ENCODE measurements around the gene CCDC124.
"Not testable (repeated sequence)": the region's sequence is repeated elsewhere in the genome, so short reads cannot be mapped to it uniquely, and the experiment has no call there.

Gene CCDC124

DNA sequence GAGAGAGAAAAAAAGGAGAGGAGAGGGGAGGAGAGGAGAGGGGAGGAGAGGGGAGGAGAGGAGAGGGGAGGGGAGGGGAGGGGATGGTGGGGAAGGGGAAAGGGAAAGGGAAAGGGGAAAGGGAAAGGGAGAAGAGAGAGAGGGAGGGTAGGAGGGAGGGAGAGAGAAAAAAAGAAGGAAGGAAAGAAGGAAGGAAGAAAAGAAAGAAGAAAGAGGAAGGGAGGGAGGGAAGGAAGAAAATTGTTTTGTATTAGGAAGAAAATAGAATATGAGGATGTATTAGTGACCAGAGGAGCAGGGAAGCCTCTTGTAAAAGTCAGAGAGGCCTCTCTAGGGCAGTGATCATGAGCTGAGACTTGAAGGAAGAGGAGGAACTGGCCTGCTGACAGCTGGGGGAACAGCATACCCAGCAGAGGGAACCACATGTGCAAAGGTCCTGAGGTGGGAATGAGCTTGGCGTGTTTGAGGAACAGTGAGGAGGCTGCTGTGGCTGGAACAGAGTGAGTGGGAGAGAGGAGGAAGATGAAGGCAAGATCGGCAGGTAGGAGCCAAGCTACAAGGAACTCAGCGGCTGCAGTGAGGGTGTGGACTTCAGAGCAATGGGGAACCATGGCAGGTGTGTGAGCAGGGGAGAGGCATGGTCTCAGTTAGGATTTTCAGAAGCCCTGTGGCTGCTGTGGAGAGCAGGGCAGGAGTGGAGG lies 24.5 kb downstream of the CCDC124 start:
- no peak for DNase-seq

DNA sequence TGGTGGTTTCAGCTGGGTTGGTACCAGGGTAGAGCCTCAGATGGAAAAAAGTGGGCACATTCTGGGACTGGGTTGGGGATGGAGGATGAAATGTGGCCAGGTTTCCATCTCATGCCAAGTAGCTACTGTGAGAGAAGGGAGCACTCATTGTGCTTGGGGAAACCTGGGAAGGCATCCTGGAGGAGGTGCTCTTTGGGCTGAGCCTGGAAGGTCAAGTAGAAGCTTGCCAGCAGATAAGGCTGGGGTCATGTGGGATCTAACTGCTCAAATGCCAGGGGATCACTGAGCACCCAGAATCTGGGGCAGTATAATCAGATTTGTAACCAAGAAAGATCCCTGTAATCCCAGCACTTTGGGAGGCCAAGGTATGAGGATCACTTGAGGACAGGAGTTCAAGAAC lies 25.1 kb downstream of the CCDC124 start:
- no peak for DNase-seq

DNA sequence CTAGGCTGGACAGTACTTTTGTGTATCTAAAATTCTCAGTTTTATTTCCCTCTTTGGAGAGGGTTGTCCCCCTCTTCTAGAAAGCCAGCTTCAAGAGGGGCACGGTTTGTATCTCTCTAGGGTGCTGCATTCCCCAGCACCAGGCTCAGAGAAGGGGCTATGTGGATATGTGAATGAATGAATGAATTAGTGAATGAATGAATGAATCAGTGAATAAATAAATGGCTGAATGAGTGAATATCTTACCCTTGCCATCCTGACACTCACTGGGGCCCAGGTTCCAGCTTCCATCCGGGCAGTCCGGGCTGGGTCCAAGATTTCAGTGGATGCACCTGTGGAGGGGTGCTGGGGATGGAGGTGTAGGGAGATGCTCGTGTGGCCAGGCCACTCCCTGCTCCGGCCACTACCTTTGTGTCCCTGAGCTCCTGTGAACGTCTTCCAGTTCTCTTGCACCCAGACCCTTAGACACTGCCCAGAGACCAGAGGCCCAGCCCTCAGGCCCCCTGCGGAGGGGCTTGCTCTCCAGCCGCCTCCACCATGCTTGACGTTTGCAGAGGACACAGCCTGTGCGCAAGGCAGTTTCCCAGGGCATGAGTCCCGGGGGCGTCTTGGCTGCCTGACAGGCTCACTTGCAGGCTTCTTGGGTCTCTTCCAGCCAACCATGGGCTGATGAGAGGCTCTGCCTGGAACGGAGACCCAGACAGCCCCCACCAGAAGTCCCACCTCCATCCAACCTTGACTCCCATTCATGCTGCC lies 31.3 kb downstream of the CCDC124 start:
- DNase-seq, result no peak

DNA sequence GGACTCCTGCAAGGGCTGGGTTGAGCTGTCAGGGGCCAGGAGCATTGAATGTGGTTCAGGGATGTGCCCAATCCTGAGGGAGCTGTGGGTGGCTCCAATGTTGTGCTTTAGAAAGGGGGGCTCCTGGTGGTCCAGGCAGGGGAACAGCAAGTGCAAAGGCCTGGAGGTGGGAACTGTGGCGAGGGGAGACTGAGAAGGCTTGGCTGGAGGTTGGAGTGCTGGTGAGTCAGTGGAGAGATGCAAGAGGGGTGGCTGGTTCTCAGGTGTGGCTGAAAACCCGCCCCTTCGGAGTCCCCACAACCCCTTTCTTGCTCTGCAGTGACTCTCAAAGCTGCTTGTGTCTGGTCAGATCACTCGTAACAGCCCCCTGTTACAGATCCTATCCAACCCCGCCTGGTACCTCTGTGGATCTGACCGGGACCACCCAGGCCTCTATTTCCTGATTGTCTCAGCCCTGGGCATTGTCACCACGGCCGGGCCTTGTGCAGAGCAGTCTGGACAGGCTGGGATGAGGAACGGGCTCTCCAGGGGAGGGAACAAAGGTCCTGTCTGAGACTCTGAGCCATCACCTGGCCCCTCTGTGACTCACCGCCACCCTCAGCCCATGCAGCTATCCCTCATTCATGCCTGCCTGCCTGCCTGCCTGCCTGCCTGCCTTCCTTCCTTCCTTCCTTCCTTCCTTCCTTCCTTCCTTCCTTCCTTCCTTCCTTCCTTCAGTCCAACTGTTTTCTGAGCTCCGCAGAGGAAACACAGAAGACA lies 32.7 kb downstream of the CCDC124 start:
- DNase-seq, result no peak

DNA sequence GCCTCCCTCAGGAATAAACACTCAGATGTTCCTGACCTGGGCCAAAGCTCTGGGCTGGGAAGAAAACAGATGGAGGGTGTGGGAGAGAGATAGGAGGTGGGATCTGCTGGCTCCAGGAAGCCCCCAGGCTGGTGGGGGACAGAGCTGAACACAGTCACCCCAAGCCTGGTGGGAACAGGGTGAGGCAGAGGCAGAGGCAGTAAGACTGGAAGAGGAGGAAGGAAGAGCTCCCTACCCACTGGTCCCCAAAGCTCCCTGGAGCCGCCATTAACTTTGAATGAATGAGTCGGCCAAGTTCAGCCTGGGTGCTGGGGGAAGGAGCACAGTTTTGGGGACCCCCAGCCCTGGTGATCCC lies 33.3 kb downstream of the CCDC124 start:
- no peak for DNase-seq

DNA sequence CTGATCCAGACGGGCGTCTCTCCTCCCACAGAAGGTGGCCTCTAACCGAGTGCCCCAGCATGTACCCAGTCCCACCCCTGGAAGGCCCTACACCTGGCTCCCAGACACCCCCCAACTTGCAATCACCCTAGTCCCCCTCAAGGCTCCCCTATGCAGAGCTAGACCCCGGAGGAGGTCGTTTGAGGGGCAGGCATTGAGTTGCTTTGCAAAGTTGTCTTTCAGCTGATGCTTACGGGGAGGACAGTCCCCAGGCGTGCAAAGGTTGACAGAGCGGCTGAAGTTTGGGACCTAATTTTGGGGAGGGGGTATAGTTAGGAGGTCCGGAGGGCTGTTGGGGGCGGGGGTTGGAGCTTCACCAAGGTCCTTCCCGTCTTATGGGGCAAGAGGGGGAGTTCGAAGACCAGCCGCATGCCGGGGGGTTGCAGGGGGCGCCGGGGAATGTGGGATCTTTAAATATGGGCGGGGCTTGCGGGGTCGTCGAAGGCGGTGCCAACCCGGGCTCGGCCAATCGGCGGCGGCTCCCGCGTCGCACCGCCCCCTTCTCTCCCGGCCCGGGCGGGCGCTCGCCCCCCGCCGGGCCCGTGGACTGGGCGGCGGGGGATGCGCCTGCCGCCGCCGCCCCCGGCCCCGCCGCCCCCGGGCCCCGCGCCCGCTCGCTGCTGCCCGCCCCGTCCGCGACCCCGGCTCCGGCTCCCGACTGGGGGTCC lies 33.9 kb downstream of the CCDC124 start, which contains the start of gene KCNN1:
TSS of gene KCNN1 (plus strand) at position 558 of the 707 bp plus-strand sequence. CDS start 6,782 bp downstream, outside the sequence.
- no peak for DNase-seq

DNA sequence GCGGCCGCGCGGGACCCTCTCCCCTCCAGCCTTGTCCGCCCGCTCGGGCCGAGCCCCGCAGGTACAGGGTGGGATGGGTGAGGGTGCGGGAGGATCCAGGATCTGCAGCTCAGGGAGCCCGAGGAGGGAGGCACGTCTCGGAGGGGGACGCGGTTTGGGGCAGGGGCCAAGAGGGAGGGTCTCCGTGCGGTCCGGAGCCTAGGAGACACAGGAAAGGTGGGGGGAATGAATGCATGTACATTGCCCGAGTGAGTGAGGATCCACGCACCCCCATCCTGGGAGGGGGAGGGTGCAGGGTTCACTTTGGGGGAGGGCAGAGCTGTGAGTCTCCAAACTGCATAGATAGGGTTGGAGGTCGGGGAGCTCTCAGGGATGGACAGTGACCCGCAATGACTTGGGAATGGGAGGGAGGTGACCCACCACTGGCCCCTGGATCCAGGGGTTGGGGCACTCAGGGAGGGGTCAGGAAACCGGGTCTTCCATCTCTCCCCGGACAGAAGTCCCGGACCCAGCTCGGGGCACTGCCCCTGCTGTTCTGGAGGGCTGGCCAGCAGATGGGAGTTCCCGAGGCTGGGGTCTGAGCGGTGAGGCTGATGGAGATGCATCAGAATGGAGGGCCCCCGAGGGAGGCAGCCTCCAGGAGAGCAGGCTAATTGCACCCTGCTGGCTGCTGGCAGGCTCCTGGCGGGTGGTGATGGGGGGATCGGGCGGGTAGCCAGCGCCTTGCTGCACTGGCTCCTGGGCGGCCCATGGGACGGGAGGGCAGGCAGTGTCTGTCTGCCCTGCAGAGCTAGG lies 34.6 kb downstream of the CCDC124 start:
- no peak for DNase-seq

DNA sequence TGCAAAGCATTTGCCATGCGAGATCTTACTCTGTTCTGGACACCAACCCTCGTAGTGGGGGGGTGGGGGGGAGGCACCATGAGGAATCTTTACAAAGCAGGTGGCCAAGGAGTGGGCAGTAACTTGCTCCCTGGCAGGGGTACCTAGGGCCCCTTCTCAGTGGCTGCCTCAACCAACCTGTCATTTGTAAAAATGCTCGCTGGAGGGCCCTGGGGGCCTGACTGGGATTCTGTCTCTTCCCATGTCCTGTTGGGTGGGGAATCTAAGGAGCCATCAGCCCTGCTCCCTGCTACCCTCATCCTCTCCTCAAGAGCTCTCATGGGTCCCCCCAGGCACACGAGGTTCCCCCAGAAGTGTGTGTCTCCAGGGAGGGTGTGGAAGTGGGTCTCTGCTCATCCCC lies 35.5 kb downstream of the CCDC124 start:
- no peak for DNase-seq

DNA sequence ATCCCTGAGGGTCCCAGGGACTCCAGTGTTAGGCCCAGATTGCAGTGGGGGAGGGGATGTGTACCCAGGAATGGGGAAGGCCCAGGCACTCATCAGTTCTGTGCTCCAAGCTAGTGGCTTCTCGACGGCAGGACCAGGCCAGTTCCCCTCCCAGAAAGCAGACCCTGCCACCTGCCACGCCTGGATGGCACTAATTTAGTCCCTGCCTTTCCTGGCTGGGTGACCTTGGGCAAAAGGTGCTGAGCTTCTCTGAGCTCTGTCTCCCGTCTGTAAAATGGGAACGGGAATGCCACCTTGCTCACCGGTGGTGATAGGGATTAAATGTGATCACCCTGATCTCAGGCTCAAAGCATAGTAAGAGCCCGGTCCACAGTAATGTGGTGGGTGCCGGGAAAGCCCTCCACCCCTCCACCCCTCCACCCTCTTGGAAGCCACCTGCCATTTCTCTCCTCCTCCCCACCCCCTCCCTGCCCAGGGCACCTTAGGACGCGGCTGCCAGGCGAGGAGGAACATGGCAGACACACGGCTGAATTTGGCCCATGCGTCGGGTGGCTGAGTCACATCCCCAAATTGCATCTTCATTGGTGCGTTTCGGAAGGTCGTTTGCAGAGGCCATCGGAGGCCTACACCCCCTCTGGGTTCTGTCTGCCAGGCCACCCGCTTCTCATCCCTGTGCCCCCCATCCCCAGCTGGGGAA lies 36.4 kb downstream of the CCDC124 start:
- DNase-seq, result no peak

DNA sequence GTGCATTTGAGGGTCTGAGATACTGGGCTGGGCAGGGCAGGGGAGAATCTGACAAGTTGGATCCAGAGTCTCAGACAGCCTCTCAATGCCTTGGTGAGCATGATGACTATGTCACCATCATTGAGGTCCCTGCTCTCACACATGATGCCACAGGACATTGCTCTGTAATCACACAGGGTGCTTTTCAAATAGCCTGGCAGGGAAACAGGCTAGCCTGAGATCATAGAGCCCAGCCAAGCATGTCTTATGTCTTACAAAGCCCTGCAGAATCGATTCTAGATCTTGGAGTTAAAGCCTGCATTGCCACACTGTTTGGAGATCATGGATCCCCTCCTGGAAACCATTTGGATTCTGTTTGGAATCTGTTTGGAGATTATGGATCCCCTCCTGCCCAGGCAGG lies 39.4 kb downstream of the CCDC124 start:
- no peak for DNase-seq

DNA sequence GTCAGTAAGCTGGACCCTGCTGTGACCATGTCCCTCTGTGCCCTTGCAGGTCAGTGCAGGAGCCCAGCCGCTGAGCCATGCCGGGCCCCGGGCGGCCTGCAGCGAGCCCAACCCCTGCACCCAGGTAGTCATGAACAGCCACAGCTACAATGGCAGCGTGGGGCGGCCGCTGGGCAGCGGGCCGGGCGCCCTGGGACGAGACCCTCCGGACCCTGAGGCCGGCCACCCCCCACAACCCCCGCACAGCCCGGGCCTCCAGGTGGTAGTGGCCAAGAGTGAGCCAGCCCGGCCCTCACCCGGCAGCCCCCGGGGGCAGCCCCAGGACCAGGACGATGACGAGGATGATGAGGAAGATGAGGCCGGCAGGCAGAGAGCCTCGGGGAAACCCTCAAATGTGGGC lies 40.9 kb downstream of the CCDC124 start:
- DNase-seq, result no peak

DNA sequence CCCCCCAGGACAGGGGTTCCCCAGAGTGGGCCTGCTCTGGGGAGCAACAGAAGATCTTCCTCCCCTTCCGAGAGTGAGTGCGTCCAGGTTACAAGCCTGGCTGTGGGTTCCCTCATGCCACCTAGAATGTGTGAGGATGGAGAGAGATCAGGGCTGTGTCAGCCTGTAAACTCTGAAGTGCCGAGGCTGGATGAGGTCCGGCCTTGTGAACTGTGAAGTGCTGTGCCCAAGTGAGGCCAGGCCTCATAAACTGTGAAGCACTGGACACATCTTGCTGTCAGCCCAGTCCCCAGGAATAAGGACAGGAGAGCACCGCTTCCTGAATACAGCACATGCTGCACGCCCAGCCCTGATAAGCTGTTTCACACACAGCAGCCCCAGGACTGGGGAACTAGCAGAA lies 41.7 kb downstream of the CCDC124 start:
- DNase-seq, result no peak

DNA sequence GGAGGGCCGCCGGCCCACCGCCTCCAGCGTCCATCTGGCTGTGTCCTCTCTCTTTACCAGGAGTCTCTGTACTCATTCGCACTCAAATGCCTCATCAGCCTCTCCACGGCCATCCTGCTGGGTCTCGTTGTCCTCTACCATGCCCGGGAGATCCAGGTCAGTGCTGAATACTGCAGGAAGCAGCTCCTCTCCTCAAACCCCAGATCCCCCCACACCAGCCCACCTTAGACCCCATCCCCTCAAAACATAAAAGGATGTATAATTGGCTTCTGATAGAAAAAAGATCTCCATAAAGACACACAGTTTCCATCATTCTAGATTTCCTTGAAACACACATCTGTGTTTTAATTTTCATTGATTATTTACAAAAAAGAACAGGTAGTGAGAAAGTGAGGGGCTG lies 42.2 kb downstream of the CCDC124 start:
- DNase-seq, result no peak

DNA sequence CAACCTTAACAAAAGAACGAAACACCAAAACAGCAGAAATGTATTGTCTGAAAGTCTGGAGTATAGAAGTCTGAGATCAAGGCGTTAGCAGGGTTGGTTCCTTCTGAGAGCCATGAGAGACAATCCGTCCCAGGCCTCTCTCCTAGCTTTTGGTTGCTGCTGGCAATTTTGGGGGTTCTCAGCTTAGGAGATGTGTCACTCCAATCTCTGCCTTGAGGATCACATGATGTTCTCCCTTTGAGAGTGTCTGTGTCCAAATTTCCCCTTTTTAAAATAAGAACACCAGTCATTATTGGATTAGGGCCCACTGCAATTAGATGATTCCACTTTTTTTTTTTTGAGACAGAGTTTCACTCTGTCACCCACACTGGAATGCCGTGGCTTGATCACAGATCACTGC lies 44.2 kb downstream of the CCDC124 start:
- no peak for DNase-seq

DNA sequence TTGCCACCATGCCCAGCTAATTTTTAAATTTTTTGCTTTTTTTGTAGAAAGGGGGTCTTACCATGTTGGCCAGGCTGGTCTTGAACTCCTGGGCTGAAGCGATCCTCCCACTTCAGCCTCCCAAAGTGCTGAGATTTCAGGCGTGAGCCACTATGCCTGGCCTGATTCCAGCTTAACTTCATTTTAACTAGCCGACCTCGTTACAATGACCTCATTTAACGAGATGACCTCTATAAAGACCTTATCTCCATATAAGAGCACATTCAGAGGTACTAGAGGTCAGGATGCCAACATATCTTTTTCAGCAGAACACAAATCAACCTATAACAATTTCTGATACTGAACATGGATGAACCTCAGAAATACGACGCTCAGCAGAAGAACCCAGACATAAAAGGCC lies 44.7 kb downstream of the CCDC124 start:
- no peak for DNase-seq

DNA sequence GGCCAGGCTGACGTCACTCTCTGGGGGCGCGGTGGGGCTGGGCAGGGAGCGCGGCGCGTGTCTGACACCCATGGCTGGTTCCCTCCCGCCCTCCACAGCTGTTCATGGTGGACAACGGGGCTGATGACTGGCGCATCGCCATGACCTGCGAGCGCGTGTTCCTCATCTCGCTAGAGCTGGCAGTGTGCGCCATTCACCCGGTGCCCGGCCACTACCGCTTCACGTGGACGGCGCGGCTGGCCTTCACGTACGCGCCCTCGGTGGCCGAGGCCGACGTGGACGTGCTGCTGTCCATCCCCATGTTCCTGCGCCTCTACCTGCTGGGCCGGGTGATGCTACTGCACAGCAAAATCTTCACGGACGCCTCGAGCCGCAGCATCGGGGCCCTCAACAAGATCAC lies 48.8 kb downstream of the CCDC124 start:
- no peak for DNase-seq

DNA sequence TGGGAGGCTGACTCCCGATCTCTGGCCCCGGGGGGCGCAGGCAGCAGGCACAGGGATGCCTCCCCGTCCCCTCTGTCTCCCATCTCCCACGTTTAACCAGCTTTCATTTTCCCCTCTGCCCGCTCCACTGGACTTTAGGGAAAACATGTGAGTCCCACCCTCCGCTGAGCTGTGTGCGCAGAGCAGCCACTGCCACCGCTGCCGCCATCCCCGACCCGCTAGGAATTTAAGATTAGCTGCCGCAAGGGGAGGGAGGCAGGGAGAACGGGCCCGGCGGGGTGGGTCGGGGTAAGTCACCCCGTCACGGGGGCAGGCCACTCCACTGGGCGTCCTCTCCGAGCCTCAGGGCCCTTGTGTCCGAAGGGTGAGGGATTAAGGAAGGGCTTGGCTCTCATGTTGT lies 49.6 kb downstream of the CCDC124 start:
- no peak for DNase-seq

DNA sequence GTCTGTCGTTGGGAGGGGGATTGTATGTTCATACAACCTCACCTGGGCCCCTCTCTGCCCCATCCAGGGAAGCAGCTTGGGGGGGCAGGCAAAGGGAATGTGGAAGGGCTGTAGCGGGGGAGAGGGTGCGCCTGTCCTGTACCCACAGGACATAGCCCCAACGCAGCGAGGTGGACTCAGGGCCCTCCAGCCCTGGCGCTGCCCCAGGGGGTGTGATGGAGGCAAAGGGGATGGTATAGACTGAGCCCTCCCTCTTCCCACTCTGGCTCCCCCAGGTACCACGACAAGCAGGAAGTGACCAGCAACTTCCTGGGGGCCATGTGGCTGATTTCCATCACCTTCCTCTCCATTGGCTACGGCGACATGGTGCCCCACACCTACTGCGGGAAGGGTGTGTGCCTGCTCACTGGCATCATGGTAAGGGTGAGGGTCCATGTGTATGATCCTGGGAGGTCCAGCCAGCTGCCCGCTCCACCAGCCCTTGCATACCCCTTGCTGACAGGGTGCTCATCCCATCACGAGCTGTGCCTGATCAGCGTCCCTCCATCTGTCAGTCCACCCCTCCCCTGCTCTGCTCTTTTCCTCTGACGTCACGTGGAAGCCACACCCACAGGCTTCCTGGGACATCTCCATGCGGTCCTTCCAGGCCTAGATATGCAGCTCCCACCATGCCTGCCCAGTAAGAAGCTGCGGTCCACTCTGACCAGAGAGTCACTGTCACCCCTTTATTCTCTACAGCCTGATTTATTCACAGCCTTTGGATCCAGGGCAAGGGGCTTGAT lies 52.4 kb downstream of the CCDC124 start:
- no peak for DNase-seq

DNA sequence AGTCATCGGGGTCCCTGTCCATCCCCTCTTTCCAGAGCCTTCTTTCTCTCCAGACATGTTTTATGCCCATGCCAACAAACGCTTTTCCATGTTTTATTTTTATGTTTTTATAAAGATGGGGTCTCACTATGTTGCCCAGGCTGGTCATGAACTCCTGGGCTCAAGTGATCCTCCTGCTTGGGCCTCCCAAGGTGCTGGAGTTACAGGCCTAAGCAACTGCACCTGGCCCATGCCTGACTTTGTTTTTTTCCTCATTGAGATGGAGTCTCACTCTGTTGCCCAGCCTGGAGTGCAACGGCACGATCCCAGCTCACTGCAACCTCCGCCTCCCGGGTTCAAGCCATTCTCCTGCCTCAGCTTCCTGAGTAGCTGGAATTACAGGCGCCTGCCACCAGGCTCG lies 53.8 kb downstream of the CCDC124 start:
- not testable (repeated sequence) for DNase-seq

DNA sequence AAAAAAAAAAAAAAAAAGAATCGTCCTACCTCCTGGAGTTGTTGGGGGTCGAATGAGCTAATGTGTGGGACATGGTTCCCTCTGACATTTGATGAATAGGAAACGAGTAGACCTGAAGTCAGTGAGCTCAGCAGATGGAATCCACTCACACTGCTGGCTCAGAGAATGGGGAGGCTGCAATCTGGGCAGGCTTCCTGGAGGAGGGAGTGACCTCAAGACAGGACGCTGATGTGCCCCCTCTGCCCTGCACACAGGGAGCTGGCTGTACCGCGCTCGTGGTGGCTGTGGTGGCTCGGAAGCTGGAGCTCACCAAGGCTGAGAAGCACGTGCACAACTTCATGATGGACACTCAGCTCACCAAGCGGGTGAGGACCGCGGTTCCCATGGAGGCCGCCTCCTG lies 55.3 kb downstream of the CCDC124 start:
- DNase-seq, result no peak
